Ishikawa (cell line): ENCODE data around the gene AHNAK2.

Source experiments
- CEBPB ChIP-seq: IDR thresholded peaks from 2 replicates; pipeline ENCODE4 v1.6.1; 2012
- CREB1 ChIP-seq: IDR thresholded peaks from 2 replicates; pipeline ENCODE4 v1.6.1; 2012; ENCODE audit warnings: low read depth
- EGR1 ChIP-seq: IDR thresholded peaks from 2 replicates; pipeline ENCODE4 v1.6.1; 2012
- EP300 ChIP-seq: IDR thresholded peaks from 2 replicates; pipeline ENCODE4 v1.6.1; 2012; ENCODE audit warnings: borderline replicate concordance
- RAD21 ChIP-seq: IDR thresholded peaks from 2 replicates; pipeline ENCODE4 v1.6.1; 2012; ENCODE audit warnings: low read depth
- TF ChIP-seq, protein P1 (sequence below): IDR thresholded peaks from 2 replicates; pipeline ENCODE4 v1.6.1; 2012

DNA sequence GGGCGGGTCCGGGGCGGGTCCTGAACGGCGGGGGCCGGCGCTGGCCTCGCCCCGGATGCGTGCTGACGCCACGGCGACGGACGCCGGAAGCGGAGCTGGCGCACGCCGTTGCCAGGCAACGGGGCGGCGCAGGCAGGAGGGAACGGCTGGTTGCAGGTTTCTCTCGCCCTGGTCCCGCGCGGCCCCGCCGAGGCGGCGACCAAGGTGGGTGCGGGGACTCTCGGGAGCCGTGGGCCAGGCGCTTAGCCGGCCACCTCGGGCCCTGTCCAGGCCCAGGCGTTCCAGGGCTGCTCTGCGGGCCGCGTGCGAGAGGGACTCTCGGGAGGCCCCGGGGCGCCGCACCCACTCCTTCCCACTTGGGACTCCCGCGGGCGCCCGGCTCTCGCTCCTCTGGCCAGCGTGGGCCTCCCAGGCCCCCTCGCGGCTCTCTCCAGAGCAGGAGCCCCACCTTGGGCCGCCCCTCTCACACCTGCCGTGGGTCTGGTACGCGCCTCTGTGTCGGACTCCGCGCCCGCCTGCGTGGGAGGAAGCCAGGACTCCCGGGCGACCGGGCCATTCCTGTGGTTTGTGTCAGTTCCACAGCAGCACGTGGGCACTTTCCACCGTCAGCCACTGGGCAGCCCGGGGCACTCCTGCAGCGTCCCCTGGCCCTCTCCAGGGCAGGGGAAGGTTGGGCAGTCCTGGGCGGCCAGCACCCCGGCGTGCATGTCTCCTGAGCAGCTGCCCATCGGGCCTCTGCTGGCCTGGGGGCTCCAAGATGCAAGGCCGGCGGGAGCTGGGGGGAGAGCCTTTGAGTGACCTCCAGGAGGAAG is 7.7 kb upstream of the AHNAK2 start, which contains the start of gene CLBA1:
- TF ChIP-seq EGR1 (peak; percentile 58; the same call in 1 of the 2 replicates), RAD21 (no peak), CREB1 (no peak), CEBPB (no peak), EP300 (no peak)
- TF ChIP-seq, protein P1, sequence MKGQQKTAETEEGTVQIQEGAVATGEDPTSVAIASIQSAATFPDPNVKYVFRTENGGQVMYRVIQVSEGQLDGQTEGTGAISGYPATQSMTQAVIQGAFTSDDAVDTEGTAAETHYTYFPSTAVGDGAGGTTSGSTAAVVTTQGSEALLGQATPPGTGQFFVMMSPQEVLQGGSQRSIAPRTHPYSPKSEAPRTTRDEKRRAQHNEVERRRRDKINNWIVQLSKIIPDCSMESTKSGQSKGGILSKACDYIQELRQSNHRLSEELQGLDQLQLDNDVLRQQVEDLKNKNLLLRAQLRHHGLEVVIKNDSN = no peak
